Measurements from ENCODE around the gene SPIN2B. TPM values are rescaled to one million over a fixed set of nuclear protein-coding genes. Genes with fewer than 3 reads are reported as not detected.
"Not testable (repeated sequence)": the region's sequence is repeated elsewhere in the genome, so short reads cannot be mapped to it uniquely, and the experiment has no call there.

The SPIN2B gene
- total and polyA plus RNA-seq, 2 donors (not counting 1 experiment from before 2014, with no cell fraction given): 11.3 to 23.5 TPM

- Histone ChIP-seq H3K4me2 (replicated peaks; ENCODE audit: low read depth, low read length, poor library complexity, severe bottlenecking) (no peak overlapping the region), H2AFZ (ENCODE audit: insufficient read depth, low read depth, low read length, poor library complexity, severe bottlenecking) (no peak overlapping the region), H3K9me3 (ENCODE audit: control extremely low read depth in 1 of 3, control insufficient read depth in 2 of 3, insufficient read depth in 1 of 3, low read length in 2 of 3) (peaks cover 0 to 8% (median 0%) of the 10 kb centered on the region in 3 donors), H3K27ac (ENCODE audit: low read length in 2 of 2) (no peak overlapping the region), H3K27me3 (replicated peaks in 1 of 4; ENCODE audit: control extremely low read depth in 1 of 4, control insufficient read depth in 3 of 4, insufficient read depth in 4 of 4, low read length in 3 of 4) (no peaks in the 10 kb centered on the region), H4K20me1 (ENCODE audit: control insufficient read depth, insufficient read depth, low read length, poor library complexity, severe bottlenecking) (no peaks in the 10 kb centered on the region), H3K79me2 (ENCODE audit: control insufficient read depth, insufficient read depth, low read length) (no peaks in the 10 kb centered on the region), H3K9ac (ENCODE audit: low read length) (no peak overlapping the region), H3K4me3 (ENCODE audit: control extremely low read depth in 1 of 5, extremely low read depth in 1 of 5, insufficient read depth in 1 of 5, low read depth in 2 of 5, low read length in 4 of 5) (no peak overlapping the region), H3K4me1 (ENCODE audit: control insufficient read depth in 2 of 2, insufficient read depth in 2 of 2, low read length in 2 of 2) (no peaks in the 10 kb centered on the region), H3K36me3 (replicated peaks in 1 of 2; ENCODE audit: control extremely low read depth in 1 of 2, control insufficient read depth in 1 of 2, extremely low read depth in 1 of 2, insufficient read depth in 2 of 2, low read length in 1 of 2) (no peaks in the 10 kb centered on the region)
- H3K27ac Mint-ChIP-seq: no peak overlapping the region
- H3K9me3 Mint-ChIP-seq (ENCODE audit: insufficient read depth): peaks cover 4% of the 10 kb centered on the region
- CTCF ChIA-PET: no interaction called here
- no peaks in the 10 kb centered on the region for H3K27me3 Mint-ChIP-seq
- TF ChIP-seq CTCF (IDR thresholded peaks at IDR 0.05): no peak
- TF ChIP-seq EZH2 (IDR thresholded peaks at IDR 0.05; ENCODE audit: borderline replicate concordance, insufficient read depth, low read depth, low read length, poor library complexity, severe bottlenecking): no peak
- no peak overlapping the region for H3K4me3 Mint-ChIP-seq
- POLR2A ChIA-PET: no interaction called here
- no peak for ATAC-seq (ENCODE audit: low read depth)
- DNase-seq: no peak
- H3K4me1 Mint-ChIP-seq: no peaks in the 10 kb centered on the region
- intact Hi-C loops (cut with micrococcal nuclease): no loop called here
- WGBS (ENCODE audit: insufficient coverage): 100% methylated on average over 1 of the region's 2 CpGs
These were observed 33.8 kb upstream of the SPIN2B start for GRCh38 chrX:57155171-57155570.

GRCh38 chrX:57152222-57152621 is 30.9 kb upstream of the SPIN2B start:
- DNase-seq; H2AFZ ChIP-seq (ENCODE audit: insufficient read depth, low read depth, low read length, poor library complexity, severe bottlenecking); H3K9ac ChIP-seq (ENCODE audit: low read length); H3K9me3 Mint-ChIP-seq (ENCODE audit: insufficient read depth); CTCF ChIA-PET; H3K4me3 Mint-ChIP-seq; H3K4me1 Mint-ChIP-seq; H3K79me2 ChIP-seq (ENCODE audit: control insufficient read depth, insufficient read depth, low read length); H3K36me3 ChIP-seq (replicated peaks in 1 of 2; ENCODE audit: control extremely low read depth in 1 of 2, control insufficient read depth in 1 of 2, extremely low read depth in 1 of 2, insufficient read depth in 2 of 2, low read length in 1 of 2); H3K27me3 ChIP-seq (replicated peaks in 1 of 4; ENCODE audit: control extremely low read depth in 1 of 4, control insufficient read depth in 3 of 4, insufficient read depth in 4 of 4, low read length in 3 of 4); H3K27ac ChIP-seq (ENCODE audit: low read length in 2 of 2); H3K4me2 ChIP-seq (replicated peaks; ENCODE audit: low read depth, low read length, poor library complexity, severe bottlenecking); H3K4me1 ChIP-seq (ENCODE audit: control insufficient read depth in 2 of 2, insufficient read depth in 2 of 2, low read length in 2 of 2); H4K20me1 ChIP-seq (ENCODE audit: control insufficient read depth, insufficient read depth, low read length, poor library complexity, severe bottlenecking); H3K27me3 Mint-ChIP-seq; H3K9me3 ChIP-seq (ENCODE audit: control extremely low read depth in 1 of 3, control insufficient read depth in 2 of 3, insufficient read depth in 1 of 3, low read length in 2 of 3); H3K27ac Mint-ChIP-seq; ATAC-seq (ENCODE audit: low read depth); POLR2A ChIA-PET; H3K4me3 ChIP-seq (ENCODE audit: control extremely low read depth in 1 of 5, extremely low read depth in 1 of 5, insufficient read depth in 1 of 5, low read depth in 2 of 5, low read length in 4 of 5); intact Hi-C loops (cut with micrococcal nuclease): not testable (repeated sequence)
- 100% methylated on average over 3 of the region's 8 CpGs for WGBS (ENCODE audit: insufficient coverage)

Measured in B cell (primary cell).